Spinal cord (tissue), 10 donors: ENCODE data around the gene PDGFD. TPM values are rescaled to one million over a fixed set of nuclear protein-coding genes. Genes with fewer than 3 reads are reported as not detected.

Source experiments
- DNase-seq, 6 donors: peaks; one replicate each; pipeline versions ENCODE4 v3.0.0 to v3.0.0-alpha.2; 2013 to 2015; ENCODE audit warnings: low spot score in 6 of 6, low read depth in 4 of 6
- H3K27ac ChIP-seq: one replicate; pipeline ENCODE4 v1.5.1; 2013; ENCODE audit warnings: low read depth, low read length, control low read depth
- H3K27me3 ChIP-seq: one replicate; pipeline ENCODE4 v1.6.1; 2013; ENCODE audit warnings: low read length; ENCODE audit not compliant: control insufficient read depth, insufficient read depth
- H3K36me3 ChIP-seq: one replicate; pipeline ENCODE4 v1.6.1; 2013; ENCODE audit warnings: low read length; ENCODE audit not compliant: control insufficient read depth, insufficient read depth
- H3K4me1 ChIP-seq: one replicate; pipeline ENCODE4 v1.6.1; 2013; ENCODE audit warnings: low read length; ENCODE audit not compliant: control insufficient read depth, insufficient read depth
- H3K4me3 ChIP-seq: one replicate; pipeline ENCODE4 v1.5.1; 2013; ENCODE audit warnings: low read depth, low read length, control low read depth
- H3K9me3 ChIP-seq: one replicate; pipeline ENCODE4 v1.6.1; 2013; ENCODE audit warnings: low read length; ENCODE audit not compliant: control insufficient read depth, insufficient read depth
- WGBS: methylation state at CpG from one replicate; pipeline ENCODE4 v1.1.5; 2013; ENCODE audit warnings: missing lambda C conversion rate; ENCODE audit not compliant: insufficient coverage; 5-methylcytosine and 5-hydroxymethylcytosine counted together
- long read RNA-seq, 4 donors: transcript quantifications; one replicate each; lab custom pipeline, GENCODE V29; 2026
- polyA plus RNA-seq, 2 donors: library from polyadenylated mRNA; unstranded; fragments of 120-200 nt; gene quantifications; one replicate each; pipeline ENCODE4 v1.2.1, GENCODE V29; 2013; ENCODE audit not compliant: insufficient read length in 2 of 2
- total RNA-seq, 2 donors: library from RNA; depleted of rRNA in 1 of 2; stranded (reverse); fragments of 120-200 nt in 1 of 2; fragments of >200 nt in 1 of 2; gene quantifications; one replicate each; pipeline versions ENCODE4 v1.2.3 to v1.2.4, GENCODE V29; 2013 to 2014
- donor health status: healthy.

The PDGFD gene
- total RNA-seq = 10 to 100 TPM; 32.7 to 34.2 TPM
- polyA plus RNA-seq = 10 to 100 TPM; 10.0 to 11.4 TPM
- long read RNA-seq, donor 1 = 0 reads
- long read RNA-seq, donor 2 = 0 reads
- long read RNA-seq, donor 3, full-length matches to known transcripts = 3 of 3 reads
- long read RNA-seq, donor 3, partial matches to known transcripts = 0 of 3 reads
- long read RNA-seq, donor 3, other reads (novel, unspliced or antisense) = 0 of 3 reads
- long read RNA-seq, donor 4, full-length matches to known transcripts = 1 of 1 reads
- long read RNA-seq, donor 4, partial matches to known transcripts = 0 of 1 reads
- long read RNA-seq, donor 4, other reads (novel, unspliced or antisense) = 0 of 1 reads

GRCh38 chr11:104164028-104164520 lies at the start of gene PDGFD:
Gene PDGFD (minus strand): TSS chr11:104164147.
- Histone ChIP-seq H3K4me3 (peak within 1 kb of the TSS; percentile 69), H3K4me1 (no peaks in the 10 kb centered on the region), H3K36me3 (no peaks in the 10 kb centered on the region), H3K27me3 (peaks cover 3% of the 10 kb centered on the region), H3K9me3 (no peaks in the 10 kb centered on the region), H3K27ac (no peak within 1 kb of the TSS)
- DNase-seq = peak in 3 of 6 donors; percentile 25 to 78 (median 73)
- WGBS = 1% methylated on average over 37 of the region's 37 CpGs

- no peaks in the 10 kb centered on the region for H3K4me1 ChIP-seq
- WGBS = no CpG with 5 or more reads among the region's 4 CpGs
Observed at GRCh38 chr11:104206936-104207335, 43.0 kb upstream of the PDGFD start.

DNA sequence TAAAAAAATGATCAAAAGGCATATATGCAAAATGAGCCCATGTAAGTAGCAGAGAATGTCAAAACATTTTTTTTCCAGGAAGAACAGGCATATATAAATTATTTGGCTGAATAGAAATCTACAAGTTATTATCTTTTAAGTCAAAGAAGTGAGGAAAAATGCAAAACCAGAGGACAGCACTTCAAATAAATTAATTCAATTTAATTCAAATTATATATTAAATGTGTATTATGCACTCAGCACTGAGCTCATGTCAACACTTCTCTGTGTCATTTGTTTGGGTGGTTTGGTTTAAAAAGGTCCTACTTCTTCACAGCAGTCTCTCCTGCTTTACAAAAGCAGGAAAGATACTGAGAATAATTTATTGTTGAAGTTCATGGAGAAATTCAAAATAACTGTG lies 41.9 kb upstream of the PDGFD start:
- H3K27ac ChIP-seq = no peak overlapping the region
- no peaks in the 10 kb centered on the region for H3K36me3 ChIP-seq
- H3K4me3 ChIP-seq = no peak overlapping the region
- no peaks in the 10 kb centered on the region for H3K4me1 ChIP-seq
- H3K9me3 ChIP-seq = no peaks in the 10 kb centered on the region
- H3K27me3 ChIP-seq = no peaks in the 10 kb centered on the region
- DNase-seq = no peak

More at GRCh38 chr11:104206936-104207335, 43.0 kb upstream of the PDGFD start:
- Histone ChIP-seq H3K4me3 (no peak overlapping the region), H3K27ac (no peak overlapping the region), H3K27me3 (no peaks in the 10 kb centered on the region), H3K36me3 (no peaks in the 10 kb centered on the region), H3K9me3 (no peaks in the 10 kb centered on the region)
- no peak for DNase-seq

GRCh38 chr11:104200688-104201087 lies 36.7 kb upstream of the PDGFD start:
- Histone ChIP-seq H3K36me3 (no peaks in the 10 kb centered on the region), H3K27me3 (no peaks in the 10 kb centered on the region), H3K27ac (no peak overlapping the region), H3K4me1 (no peaks in the 10 kb centered on the region), H3K4me3 (no peak overlapping the region), H3K9me3 (no peaks in the 10 kb centered on the region)
- no peak for DNase-seq

GRCh38 chr11:104199053-104199452 lies 35.1 kb upstream of the PDGFD start:
- 71% methylated on average over 1 of the region's 1 CpG for WGBS

DNA sequence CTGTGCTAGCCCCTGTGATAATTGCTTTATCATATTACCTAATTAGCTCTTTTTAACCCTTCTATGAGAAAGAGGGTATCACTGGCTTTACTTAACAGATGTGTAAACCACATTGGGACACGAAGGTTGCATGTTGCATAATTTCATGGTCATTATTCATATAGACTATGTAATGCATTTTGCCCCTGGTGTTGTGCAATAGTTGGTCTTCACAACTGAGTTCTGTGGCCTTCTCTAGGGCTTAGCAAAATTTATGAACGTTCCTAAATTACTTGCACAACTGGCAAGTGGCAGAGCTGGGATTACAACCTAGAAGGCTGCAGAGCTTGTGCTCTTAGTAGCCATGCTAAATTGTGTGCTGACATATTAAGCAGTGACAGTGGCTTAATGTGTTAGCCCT lies 34.6 kb upstream of the PDGFD start:
- H3K27ac ChIP-seq = no peak overlapping the region
- H3K4me1 ChIP-seq = no peaks in the 10 kb centered on the region
- DNase-seq = no peak
- no peaks in the 10 kb centered on the region for H3K27me3 ChIP-seq
- H3K36me3 ChIP-seq = no peaks in the 10 kb centered on the region
- H3K9me3 ChIP-seq = no peaks in the 10 kb centered on the region
- 67% methylated on average over 1 of the region's 2 CpGs for WGBS
- H3K4me3 ChIP-seq = no peak overlapping the region

More at GRCh38 chr11:104199053-104199452, 35.1 kb upstream of the PDGFD start:
- no peaks in the 10 kb centered on the region for H3K36me3 ChIP-seq
- H3K27ac ChIP-seq = no peak overlapping the region
- no peak overlapping the region for H3K4me3 ChIP-seq
- no peaks in the 10 kb centered on the region for H3K9me3 ChIP-seq
- DNase-seq = peak in 2 of 6 donors; percentile 55 to 80
- no peaks in the 10 kb centered on the region for H3K4me1 ChIP-seq
- no peaks in the 10 kb centered on the region for H3K27me3 ChIP-seq

DNA sequence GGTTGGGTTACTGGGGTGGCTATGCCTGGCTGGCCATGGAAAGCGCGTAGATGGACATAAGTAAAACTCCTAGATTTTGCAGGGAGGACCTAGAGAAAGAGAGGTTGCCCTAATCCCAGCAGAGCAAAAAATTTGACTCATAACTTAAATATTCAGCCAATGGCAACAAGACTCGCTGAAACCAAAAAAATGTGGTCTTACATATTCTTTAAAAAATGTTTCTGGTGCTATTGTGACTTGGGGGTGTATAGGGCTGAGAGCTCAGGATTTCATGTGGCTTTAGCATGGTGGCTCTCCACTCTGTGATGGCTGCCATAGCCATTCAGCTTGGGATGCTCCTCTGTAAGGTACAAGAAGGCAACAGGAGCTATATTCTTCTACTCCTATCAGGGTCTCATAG lies 27.2 kb upstream of the PDGFD start:
- Histone ChIP-seq H3K36me3 (no peaks in the 10 kb centered on the region), H3K27me3 (no peaks in the 10 kb centered on the region), H3K27ac (no peak overlapping the region), H3K4me1 (no peaks in the 10 kb centered on the region), H3K9me3 (no peaks in the 10 kb centered on the region), H3K4me3 (no peak overlapping the region)
- no peak for DNase-seq
- WGBS = no CpG with 5 or more reads among the region's 3 CpGs

GRCh38 chr11:104183593-104183992 lies 19.6 kb upstream of the PDGFD start:
- Histone ChIP-seq H3K27ac (no peak overlapping the region), H3K9me3 (no peaks in the 10 kb centered on the region), H3K4me3 (no peak overlapping the region), H3K4me1 (no peaks in the 10 kb centered on the region), H3K36me3 (no peaks in the 10 kb centered on the region), H3K27me3 (no peaks in the 10 kb centered on the region)
- peak in 1 of 6 donors; percentile 22 for DNase-seq

DNA sequence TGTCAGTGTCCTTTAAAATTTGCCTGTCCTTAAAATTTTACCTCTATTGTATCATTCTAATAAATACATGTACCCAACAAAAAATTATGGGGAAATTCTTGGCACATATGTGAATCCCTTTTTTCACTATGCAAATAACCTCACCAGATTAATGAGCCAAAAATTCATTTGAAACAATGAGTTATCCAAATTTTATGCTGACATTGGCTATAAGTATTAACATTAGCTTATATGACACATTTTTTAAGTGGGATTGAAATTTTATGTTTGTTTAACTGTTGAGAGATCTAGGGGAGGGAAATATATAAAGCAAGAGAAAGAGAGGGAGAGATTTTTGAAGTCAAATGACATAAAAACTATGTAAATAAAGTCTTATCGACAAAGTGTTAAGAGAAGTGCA lies 11.8 kb upstream of the PDGFD start:
- Histone ChIP-seq H3K36me3 (no peaks in the 10 kb centered on the region), H3K4me3 (no peak overlapping the region), H3K27me3 (no peaks in the 10 kb centered on the region), H3K27ac (no peak overlapping the region), H3K9me3 (no peaks in the 10 kb centered on the region), H3K4me1 (no peaks in the 10 kb centered on the region)
- no peak for DNase-seq
- WGBS = no CpG with 5 or more reads among the region's 1 CpG

GRCh38 chr11:104169091-104169490 lies 5.1 kb upstream of the PDGFD start:
- Histone ChIP-seq H3K9me3 (no peaks in the 10 kb centered on the region), H3K4me1 (no peaks in the 10 kb centered on the region), H3K4me3 (no peak overlapping the region), H3K27me3 (no peaks in the 10 kb centered on the region), H3K36me3 (no peaks in the 10 kb centered on the region), H3K27ac (no peak overlapping the region)
- DNase-seq = peak in 2 of 6 donors; percentile 70 to 73
